Activated naive CD4-positive, alpha-beta T cell treated with anti-CD3 and anti-CD28 coated beads for 36 hours (primary cell): ENCODE data around the gene SWSAP1. TPM values are rescaled to one million over a fixed set of nuclear protein-coding genes. Genes with fewer than 3 reads are reported as not detected.

Experiments
- CTCF ChIA-PET: fragments of 350-600 bp; sonication (Branson Sonifier 250); formaldehyde crosslinking; loops from one replicate; lab custom pipeline; 2021; ENCODE audit warnings: antibody characterized with exemption; lab: Charles Lee
- DNase-seq: peaks from one replicate; pipeline ENCODE4 v3.0.0-alpha.2; 2020
- H3K27ac Mint-ChIP-seq: one replicate; pipeline ENCODE4 v1.8.0; 2021; ENCODE audit warnings: mild to moderate bottlenecking, mixed read lengths
- H3K27me3 Mint-ChIP-seq: one replicate; pipeline ENCODE4 v1.8.0; 2021; ENCODE audit warnings: low read depth, mixed read lengths
- H3K36me3 Mint-ChIP-seq: one replicate; pipeline ENCODE4 v1.8.0; 2021; ENCODE audit warnings: low read depth, mixed read lengths
- H3K4me1 Mint-ChIP-seq: one replicate; pipeline ENCODE4 v1.8.0; 2021; ENCODE audit warnings: low read depth, mixed read lengths
- H3K4me3 Mint-ChIP-seq: one replicate; pipeline ENCODE4 v1.8.0; 2021; ENCODE audit warnings: mild to moderate bottlenecking, moderate library complexity, mixed read lengths
- H3K9me3 Mint-ChIP-seq: one replicate; pipeline ENCODE4 v1.8.0; 2021; ENCODE audit warnings: mixed read lengths
- intact Hi-C: fragments of 100-400 bp; cut with micrococcal nuclease; formaldehyde crosslinking; loops from one replicate; pipeline ENCODE4 v1.15.1; 2023
- total RNA-seq, 2 experiments: library from RNA; stranded (reverse); gene quantifications; one replicate each; pipeline ENCODE4 v1.2.3, GENCODE V29; 2021

The SWSAP1 gene
- total RNA-seq, 2 experiments from 2014 or later: 1.1 to 2.1 TPM

GRCh38 chr19:11383706-11384048 is 9.2 kb downstream of the SWSAP1 start:
- DNase-seq: no peak
- Mint-ChIP-seq H3K4me1 (peaks cover 35% of the 10 kb centered on the region), H3K9me3 (no peaks in the 10 kb centered on the region), H3K27me3 (peaks cover 8% of the 10 kb centered on the region), H3K4me3 (no peak overlapping the region), H3K36me3 (no peaks in the 10 kb centered on the region), H3K27ac (no peak overlapping the region)
- intact Hi-C loops: no loop called here
- CTCF ChIA-PET: interaction anchor here (0.6 to 1.4 kb wide), 9 partner anchors 8 to 228 kb away, joined by 3 to 6 read pairs (median 4); partner anchors contain the start of gene SPC24

DNA sequence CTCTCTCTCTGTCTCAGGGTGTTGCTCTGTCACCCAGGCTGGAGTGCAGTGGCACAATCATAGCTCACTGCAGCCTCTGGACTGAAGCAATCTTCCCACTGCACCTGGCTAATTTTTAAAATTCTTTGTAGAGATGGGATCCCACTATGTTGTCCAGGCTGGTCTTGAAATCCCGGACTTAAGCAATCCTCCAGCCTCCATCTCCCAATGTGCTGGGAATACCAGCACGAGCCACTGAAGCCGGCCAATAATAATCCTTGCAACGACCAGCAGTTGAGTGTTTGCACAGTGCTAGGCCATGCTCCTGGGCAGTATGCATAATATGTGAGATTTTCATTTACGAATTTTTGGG is 10.3 kb downstream of the SWSAP1 start:
- Mint-ChIP-seq H3K4me1 (peaks cover 31% of the 10 kb centered on the region), H3K36me3 (no peaks in the 10 kb centered on the region), H3K9me3 (no peaks in the 10 kb centered on the region), H3K27me3 (peaks cover 8% of the 10 kb centered on the region), H3K4me3 (no peak overlapping the region), H3K27ac (no peak overlapping the region)
- DNase-seq: no peak
- CTCF ChIA-PET: no interaction called here
- intact Hi-C loops: no loop called here

GRCh38 chr19:11387162-11388034 is 12.9 kb downstream of the SWSAP1 start:
- CTCF ChIA-PET: interaction anchor here (0.6 kb wide), 1 partner anchor 65 kb away, joined by 3 read pairs; no protein-coding TSS in a partner anchor

DNA sequence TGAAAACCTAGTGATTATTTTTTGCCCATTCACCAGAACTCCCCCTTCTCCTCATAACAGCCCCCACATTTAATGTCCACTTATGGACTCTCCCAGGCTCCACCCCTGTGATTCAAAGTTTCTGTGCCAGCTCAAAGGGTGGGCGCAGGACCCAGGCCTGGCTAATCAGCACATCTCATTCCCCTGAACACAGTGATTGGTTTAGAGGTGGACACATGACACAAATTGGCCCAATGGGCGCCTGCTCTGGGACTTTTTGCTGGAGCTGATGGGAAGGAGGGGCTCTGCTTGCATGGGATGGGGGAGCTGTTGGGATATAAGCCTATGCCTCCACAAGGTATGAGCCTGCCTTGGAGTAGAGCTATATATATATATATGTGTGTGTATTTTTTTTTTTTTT is 15.9 kb downstream of the SWSAP1 start:
- no peak for DNase-seq
- peaks cover 4% of the 10 kb centered on the region for H3K9me3 Mint-ChIP-seq
- H3K4me3 Mint-ChIP-seq: no peak overlapping the region
- peaks cover 3% of the 10 kb centered on the region for H3K4me1 Mint-ChIP-seq
- intact Hi-C loops: no loop called here
- H3K27ac Mint-ChIP-seq: no peak overlapping the region
- H3K36me3 Mint-ChIP-seq: no peaks in the 10 kb centered on the region
- CTCF ChIA-PET: interaction anchor here (1.2 to 1.7 kb wide), 2 partner anchors 9 to 13 kb away, joined by 3 to 12 read pairs; no protein-coding TSS in a partner anchor
- H3K27me3 Mint-ChIP-seq: peaks cover 3% of the 10 kb centered on the region

More at GRCh38 chr19:11387162-11388034, 12.9 kb downstream of the SWSAP1 start:
- Mint-ChIP-seq H3K4me1 (peaks cover 13% of the 10 kb centered on the region), H3K9me3 (peaks cover 4% of the 10 kb centered on the region), H3K4me3 (no peak overlapping the region), H3K36me3 (no peaks in the 10 kb centered on the region), H3K27me3 (peaks cover 7% of the 10 kb centered on the region), H3K27ac (no peak overlapping the region)
- intact Hi-C loops: no loop called here
- no peak for DNase-seq

DNA sequence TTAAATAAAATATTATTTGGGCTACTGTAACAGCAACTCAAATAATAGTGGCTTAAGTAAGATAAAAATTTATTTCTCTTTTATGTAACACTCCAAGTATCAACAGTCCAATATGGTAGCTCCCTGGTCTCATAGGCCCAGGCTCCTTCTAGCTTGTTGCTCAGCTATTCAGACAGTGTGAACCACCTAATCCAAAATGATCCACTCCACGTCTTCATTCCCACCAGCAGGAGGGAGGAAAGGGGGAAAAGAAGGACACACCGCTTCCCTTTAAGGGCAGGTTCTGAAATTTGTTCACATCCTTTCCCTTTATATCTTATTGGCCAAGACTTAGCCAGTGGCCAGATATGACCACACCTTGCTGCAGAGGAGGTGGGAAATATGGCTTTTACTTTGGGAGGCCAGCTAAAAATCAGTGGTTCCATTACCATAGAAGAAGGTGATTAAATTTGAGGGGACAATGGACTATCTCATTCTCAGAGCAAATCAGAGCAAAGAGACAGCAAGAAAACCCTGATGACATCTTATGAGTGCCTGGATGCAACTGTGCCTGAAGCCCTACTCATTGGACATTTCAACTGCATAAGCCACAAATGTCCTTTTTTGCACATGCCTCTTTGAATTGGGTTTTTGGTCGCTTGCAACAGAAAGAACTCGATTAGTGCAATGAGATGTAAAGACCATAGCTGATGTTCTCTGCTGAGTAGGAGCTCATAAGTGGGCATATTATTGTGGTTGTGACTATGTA is 16.6 kb downstream of the SWSAP1 start:
- DNase-seq: no peak
- CTCF ChIA-PET: interaction anchor here (0.5 to 1.7 kb wide), 5 partner anchors 10 to 398 kb away, joined by 3 to 12 read pairs (median 5); no protein-coding TSS in a partner anchor
- Mint-ChIP-seq H3K27me3 (peaks cover 4% of the 10 kb centered on the region), H3K9me3 (peaks cover 4% of the 10 kb centered on the region), H3K27ac (no peak overlapping the region), H3K4me1 (peaks cover 3% of the 10 kb centered on the region), H3K4me3 (no peak overlapping the region), H3K36me3 (no peaks in the 10 kb centered on the region)
- intact Hi-C loops: no loop called here

- Mint-ChIP-seq H3K27me3 (peaks cover 7% of the 10 kb centered on the region), H3K9me3 (no peaks in the 10 kb centered on the region), H3K36me3 (no peaks in the 10 kb centered on the region), H3K4me1 (no peaks in the 10 kb centered on the region), H3K4me3 (no peak overlapping the region), H3K27ac (no peak overlapping the region)
- intact Hi-C loops: no loop called here
- DNase-seq: no peak
- CTCF ChIA-PET: no interaction called here
These were observed 22.7 kb downstream of the SWSAP1 start for GRCh38 chr19:11397089-11397610.

DNA sequence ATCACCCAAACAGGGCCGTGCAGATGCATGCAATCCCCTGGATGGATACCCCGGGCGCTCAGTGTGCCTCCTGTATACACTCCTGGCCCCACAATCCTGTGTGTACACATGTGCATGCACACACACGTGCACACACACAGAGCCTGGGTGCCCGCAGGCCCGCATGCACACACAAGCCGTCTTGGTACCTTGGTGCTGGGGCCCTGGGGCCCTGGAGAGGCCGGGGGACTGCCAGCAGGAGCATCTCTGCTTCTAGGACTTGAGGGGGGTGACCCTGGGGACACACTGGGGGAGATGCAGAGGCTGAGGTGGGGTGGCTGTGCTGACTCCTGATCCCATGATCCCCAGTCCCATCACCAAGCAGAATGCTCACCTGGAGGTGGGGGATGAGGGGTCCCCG is 25.2 kb downstream of the SWSAP1 start:
- CTCF ChIA-PET: no interaction called here
- H3K27me3 Mint-ChIP-seq: peaks cover 7% of the 10 kb centered on the region
- H3K4me3 Mint-ChIP-seq: no peak overlapping the region
- H3K27ac Mint-ChIP-seq: no peak overlapping the region
- intact Hi-C loops: no loop called here
- H3K4me1 Mint-ChIP-seq: no peaks in the 10 kb centered on the region
- no peaks in the 10 kb centered on the region for H3K36me3 Mint-ChIP-seq
- no peaks in the 10 kb centered on the region for H3K9me3 Mint-ChIP-seq
- DNase-seq: no peak

DNA sequence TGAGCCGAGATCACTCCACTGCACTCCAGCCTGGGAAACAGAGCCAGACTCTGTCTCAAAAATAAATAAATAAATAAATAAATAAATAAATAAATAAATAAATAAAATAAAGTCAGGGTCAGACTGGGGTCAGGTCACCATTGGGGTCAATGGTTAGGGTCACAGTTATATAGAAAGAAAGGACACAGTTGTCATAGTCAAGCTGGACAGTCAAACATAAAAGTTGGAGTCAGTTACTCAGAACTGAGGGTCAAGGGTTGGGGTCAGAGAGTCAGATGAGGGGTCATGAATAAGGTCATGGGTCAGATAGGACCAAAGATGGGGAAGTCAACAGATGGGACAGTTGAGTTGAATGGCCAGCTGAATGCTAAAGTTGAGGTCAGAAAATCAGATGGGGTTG is 26.3 kb downstream of the SWSAP1 start:
- no peaks in the 10 kb centered on the region for H3K36me3 Mint-ChIP-seq
- CTCF ChIA-PET: no interaction called here
- no peak overlapping the region for H3K4me3 Mint-ChIP-seq
- no peaks in the 10 kb centered on the region for H3K9me3 Mint-ChIP-seq
- H3K27me3 Mint-ChIP-seq: peaks cover 3% of the 10 kb centered on the region
- H3K27ac Mint-ChIP-seq: no peak overlapping the region
- DNase-seq: no peak
- intact Hi-C loops: no loop called here
- no peaks in the 10 kb centered on the region for H3K4me1 Mint-ChIP-seq

DNA sequence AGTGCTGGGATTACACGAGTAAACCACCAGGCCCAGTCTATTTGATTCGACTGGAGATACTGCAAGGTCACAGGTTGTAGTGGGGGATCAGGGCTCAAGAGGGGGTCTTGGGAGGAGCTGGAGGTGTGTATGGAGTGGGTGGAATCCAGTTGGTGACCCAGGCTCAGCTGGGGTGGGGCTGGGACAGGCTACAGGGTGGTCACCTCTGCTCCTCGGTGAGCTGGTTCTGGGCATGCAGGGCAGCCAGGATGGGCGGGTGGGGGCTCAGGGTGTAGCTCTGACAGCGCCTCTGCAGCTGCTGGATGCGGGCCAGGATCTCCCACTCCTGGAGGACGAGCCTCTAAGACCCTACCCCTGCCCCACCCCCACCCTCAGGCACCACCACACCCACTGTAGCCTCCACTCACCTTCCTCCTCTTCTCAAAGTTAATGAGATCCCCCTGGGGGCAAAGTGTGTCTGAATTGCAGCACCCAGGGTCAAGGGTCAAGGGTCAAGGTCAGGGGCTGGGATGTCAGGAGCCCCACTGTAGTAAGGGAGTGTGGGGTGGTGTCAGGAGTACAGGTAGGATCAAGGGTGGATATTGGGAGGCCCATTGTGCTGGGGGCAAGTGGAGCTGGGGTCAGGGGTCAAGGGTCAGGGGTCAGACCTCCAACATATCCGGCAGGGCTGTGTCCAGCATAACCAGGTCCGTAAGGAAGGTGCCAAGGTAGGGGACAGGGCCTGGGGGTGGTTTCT is 27.5 kb downstream of the SWSAP1 start:
- intact Hi-C loops: no loop called here
- Mint-ChIP-seq H3K4me1 (peaks cover 3% of the 10 kb centered on the region), H3K36me3 (no peaks in the 10 kb centered on the region), H3K27me3 (peaks cover 3% of the 10 kb centered on the region), H3K4me3 (no peak overlapping the region), H3K9me3 (no peaks in the 10 kb centered on the region), H3K27ac (no peak overlapping the region)
- CTCF ChIA-PET: interaction anchor here (0.6 to 1.5 kb wide), 2 partner anchors 11 to 19 kb away, joined by 3 read pairs; no protein-coding TSS in a partner anchor
- no peak for DNase-seq

- DNase-seq: no peak
- Mint-ChIP-seq H3K4me1 (peaks cover 3% of the 10 kb centered on the region), H3K36me3 (no peaks in the 10 kb centered on the region), H3K27ac (no peak overlapping the region), H3K27me3 (peaks cover 7% of the 10 kb centered on the region), H3K4me3 (no peak overlapping the region), H3K9me3 (no peaks in the 10 kb centered on the region)
- intact Hi-C loops: no loop called here
- CTCF ChIA-PET: interaction anchor here (0.5 to 1.6 kb wide), 3 partner anchors 22 to 126 kb away, joined by 3 to 5 read pairs (median 3); no protein-coding TSS in a partner anchor
These were observed 30.2 kb downstream of the SWSAP1 start for GRCh38 chr19:11404588-11405222.

DNA sequence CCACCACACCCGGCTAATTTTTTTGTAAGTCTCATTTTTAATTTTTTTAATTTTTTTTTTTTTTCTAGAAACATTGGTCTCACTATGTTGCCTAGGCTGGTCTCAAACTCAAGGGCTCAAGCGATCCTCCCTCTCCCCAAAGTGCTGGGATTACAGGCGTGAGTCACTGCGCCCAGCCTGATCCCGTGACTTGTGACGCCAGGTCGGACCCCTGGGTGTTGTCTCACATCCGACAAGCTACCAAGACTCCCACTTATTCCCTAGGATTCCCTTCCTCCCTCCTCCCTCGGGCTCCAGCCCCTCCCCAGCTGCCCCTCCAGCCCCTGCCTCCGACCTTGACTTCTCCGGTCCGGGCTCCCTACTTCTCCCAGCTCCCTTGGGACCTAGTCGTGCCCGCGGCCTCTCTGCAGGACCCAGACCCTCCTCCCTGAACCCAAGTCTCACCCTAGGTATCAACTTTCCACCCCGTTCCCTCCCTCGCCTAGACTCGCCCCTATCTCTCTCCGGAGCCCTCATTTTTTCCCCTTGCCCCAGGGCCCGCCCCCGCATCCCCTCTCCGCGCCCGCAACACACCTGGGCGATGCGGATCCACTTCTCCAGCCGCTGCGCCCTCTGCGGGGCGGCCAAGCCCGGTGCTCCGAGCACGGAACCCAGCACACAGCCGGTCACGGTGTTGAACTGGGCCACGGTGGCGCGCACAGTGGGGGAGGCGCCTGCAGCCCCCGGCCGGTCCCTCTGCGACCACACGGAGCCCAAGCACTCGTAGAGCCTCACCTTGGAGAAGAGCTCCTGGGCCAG is 31.6 kb downstream of the SWSAP1 start:
- CTCF ChIA-PET: interaction anchor here (0.5 to 1.6 kb wide), 7 partner anchors 11 to 259 kb away, joined by 3 to 5 read pairs (median 3); partner anchors contain the start of gene SWSAP1
- Mint-ChIP-seq H3K4me3 (no peak overlapping the region), H3K4me1 (peaks cover 3% of the 10 kb centered on the region), H3K36me3 (no peaks in the 10 kb centered on the region), H3K9me3 (no peaks in the 10 kb centered on the region), H3K27me3 (peaks cover 4% of the 10 kb centered on the region), H3K27ac (no peak overlapping the region)
- DNase-seq: peak; percentile 49
- intact Hi-C loops: no loop called here
